Tongue (tissue), 2 donors: ENCODE data around the gene DYRK1A. TPM values are rescaled to one million over a fixed set of nuclear protein-coding genes. Genes with fewer than 3 reads are reported as not detected.

Experiments
- DNase-seq: peaks from one replicate; pipeline ENCODE4 v3.0.0-alpha.2; 2015
- total RNA-seq: library from RNA; depleted of rRNA; stranded (reverse); fragments of >200 nt; gene quantifications from one replicate; pipeline ENCODE4 v1.2.3, GENCODE V29; 2014

DYRK1A gene
- total RNA-seq, 1 donor from 2014 or later, result 150 TPM

DNA sequence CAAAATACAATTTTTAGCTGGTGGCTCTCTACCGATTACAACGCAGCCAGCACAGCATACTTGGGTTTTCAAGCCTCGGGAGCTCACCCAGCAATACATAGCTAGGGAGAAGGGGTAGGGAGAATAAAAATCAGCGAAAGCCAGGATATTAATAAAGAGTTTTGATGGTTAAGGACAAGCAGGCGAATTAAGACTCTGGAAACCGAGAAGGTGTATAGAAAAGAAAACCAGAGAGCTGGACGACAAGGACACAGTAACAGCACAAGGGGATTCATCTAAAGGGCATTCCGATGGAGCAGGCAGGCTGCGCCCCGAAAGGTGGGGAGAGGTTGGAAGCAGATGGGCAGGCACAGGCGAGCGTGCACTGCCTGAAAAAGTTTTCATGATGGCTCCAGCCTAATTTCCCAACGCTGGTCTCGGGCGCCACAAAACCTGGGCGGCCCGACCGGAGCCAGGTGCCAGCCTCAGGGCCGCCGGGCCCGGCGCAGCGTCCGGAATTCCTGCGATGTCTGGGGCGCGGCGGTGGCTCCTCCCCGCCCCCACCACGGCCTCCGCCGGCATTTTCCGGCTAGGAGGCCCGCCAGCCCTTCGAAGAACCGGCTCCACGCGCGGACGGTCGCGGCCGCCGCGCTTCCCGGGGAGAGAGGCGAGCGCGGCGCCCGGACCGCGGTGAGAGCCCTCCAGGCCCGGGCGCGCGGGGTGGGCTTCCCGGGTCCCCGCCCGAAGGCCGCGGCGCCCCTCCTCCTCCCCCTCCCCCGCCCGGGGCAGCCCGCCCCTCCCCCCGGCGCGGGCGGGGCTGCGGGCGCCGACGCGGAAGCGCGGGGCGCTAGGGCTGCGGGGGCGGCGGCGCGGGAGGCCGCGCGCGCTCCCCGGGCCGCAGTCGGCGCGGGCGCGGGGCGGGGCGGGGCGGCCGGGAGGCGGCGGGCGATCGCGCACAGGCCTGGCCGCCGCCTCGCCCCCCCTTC lies 774 bp upstream of the DYRK1A start:
- DNase-seq, result peak; percentile 78

GRCh38 chr21:37367336-37367702 lies 746 bp downstream of the DYRK1A start:
- DNase-seq, result no peak

DNA sequence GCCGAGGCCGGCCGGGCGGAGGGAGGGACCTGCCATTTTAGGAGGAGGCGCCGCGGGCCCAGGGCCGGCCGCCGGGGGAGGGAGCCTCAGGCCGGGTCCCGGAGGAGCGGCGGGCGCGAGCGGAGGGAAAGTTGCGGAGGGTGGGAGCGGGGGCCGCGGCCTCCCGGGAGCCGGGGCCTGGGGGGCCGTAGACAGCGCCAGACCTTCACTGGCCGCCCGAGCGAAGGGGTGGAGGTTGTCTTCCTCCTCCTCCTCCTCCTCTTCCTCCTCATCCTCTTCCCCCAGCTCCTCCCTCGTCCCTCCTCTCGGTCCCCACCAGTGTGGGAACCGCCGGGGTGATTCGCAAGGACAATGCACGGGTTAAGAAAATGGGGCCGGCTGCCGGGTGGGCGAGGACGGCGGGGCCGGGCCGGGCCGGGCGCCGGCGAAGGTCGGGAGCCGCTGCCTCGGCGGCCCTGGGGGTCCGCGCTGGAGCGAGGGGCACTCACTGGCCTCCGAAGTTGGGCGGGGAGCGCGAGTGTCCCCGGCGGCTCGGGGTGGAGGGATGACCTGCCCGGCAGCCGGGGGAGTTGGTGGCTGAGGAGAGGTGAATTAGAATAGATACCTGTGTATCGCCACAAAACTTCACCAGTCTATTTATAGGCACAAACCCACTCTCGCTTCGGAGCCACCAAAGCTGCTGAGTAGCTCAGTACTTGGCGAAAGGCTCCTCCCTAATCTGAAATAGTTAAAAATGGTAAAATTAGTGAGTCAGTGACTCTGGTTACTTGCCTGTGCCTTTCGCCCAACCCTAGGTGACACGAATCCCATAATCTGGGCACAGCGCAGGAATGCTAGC lies 1.3 kb downstream of the DYRK1A start:
- DNase-seq, result peak; percentile 56

GRCh38 chr21:37368541-37369279 lies 2.1 kb downstream of the DYRK1A start:
- no peak for DNase-seq

GRCh38 chr21:37369307-37369854 lies 2.8 kb downstream of the DYRK1A start:
- no peak for DNase-seq

- no peak for DNase-seq
These were observed 3.8 kb downstream of the DYRK1A start for GRCh38 chr21:37370152-37371040.

DNA sequence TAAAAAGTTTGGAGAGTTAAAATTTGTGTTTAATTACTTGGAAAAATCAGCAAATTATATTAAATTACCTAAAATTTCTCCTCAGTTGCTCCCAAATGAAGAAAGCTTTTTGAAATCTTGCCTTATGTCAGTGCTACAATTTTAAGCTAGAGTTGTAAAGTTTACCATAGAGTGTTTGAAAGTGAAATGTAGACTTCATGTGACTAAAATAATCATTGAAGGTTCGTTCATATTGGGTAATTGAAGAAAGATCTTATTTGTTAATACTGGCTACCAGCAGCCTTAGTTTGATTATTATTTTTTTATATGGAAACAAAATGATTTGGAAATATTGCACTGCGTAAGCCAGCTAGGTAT lies 4.4 kb downstream of the DYRK1A start:
- DNase-seq, result no peak

GRCh38 chr21:37372127-37372731 lies 5.7 kb downstream of the DYRK1A start:
- DNase-seq, result no peak

GRCh38 chr21:37372951-37373350 lies 6.4 kb downstream of the DYRK1A start:
- no peak for DNase-seq

- DNase-seq, result no peak
These were observed 7.0 kb downstream of the DYRK1A start for GRCh38 chr21:37373539-37373938.

GRCh38 chr21:37374027-37374426 lies 7.5 kb downstream of the DYRK1A start:
- DNase-seq, result no peak

DNA sequence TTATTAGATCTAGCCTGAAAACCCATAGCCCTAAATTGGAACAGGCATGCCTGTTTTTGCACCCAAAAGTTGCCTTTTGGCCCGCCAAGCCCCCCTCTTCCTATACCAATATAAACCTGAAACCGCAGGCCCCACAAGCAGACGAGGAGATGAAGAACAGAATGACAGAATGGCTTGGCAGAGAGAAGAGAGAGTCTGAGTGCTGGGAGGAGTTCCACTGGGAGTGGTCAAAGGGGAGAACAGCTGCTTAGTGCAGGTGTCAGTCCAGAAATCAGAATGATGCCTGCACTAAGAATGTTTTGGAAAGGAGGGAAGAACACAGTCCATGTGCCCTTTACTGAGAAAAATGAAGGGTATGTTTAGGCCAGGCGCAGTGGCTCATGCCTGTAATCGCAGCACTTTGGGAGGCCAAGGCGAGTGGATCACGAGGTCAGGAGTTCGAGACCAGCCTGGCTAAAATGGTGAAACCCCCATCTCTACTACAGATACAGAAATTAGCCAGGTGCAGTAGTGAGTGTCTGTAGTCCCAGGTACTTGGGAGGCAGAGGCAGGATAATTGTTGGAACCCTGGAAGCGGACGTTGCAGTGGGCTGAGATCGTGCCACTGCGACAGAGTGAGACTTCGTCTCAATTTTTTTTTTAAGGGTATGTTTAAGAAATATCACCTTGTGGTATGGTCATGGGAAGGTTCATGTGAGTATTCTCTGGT lies 9.4 kb downstream of the DYRK1A start:
- peak; percentile 66 for DNase-seq

- DNase-seq, result no peak
These were observed 12.1 kb downstream of the DYRK1A start for GRCh38 chr21:37378700-37379139.

GRCh38 chr21:37380349-37381323 lies 14.1 kb downstream of the DYRK1A start:
- no peak for DNase-seq

GRCh38 chr21:37381883-37382585 lies 15.5 kb downstream of the DYRK1A start:
- DNase-seq, result no peak

GRCh38 chr21:37383086-37383485 lies 16.5 kb downstream of the DYRK1A start:
- DNase-seq, result no peak

DNA sequence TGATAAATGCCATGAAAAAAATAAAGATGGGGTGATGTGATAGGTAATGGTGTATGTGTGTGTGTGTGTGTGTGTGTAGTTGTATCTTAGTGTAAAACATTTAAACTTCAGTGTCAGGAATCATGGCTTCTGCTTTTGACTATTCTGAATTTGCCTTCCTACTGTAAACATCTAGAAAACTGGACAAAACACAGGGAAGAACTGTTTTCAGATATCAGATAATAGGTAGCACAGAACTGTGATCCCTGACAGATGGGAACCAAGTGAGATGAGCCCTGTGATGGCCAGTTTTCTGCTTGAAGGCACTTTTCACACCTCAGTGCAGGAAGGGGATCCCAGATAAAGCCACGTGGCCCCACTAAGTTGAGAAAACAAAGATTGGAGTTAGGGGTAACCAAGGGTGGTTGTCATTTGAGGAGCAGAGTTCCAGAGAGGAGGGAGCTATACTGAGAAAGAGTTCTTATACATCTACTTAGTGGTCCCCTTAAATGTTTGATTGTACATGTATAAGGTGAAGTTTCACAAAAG lies 17.3 kb downstream of the DYRK1A start:
- no peak for DNase-seq

GRCh38 chr21:37384416-37384815 lies 17.8 kb downstream of the DYRK1A start:
- DNase-seq, result no peak
